ENCODE results near the gene ADSS1.

ADSS1 gene

GRCh38 chr14:104792101-104792884 lies 68.3 kb downstream of the ADSS1 start:
- H3K4me3 ChIP-seq: peak overlapping the region; percentile 9
- no peak for DNase-seq (ENCODE audit: low spot score)
- peak overlapping the region in 1 of 2 donors; percentile 51 for H3K27ac ChIP-seq
- TF ChIP-seq CTCF (IDR thresholded peaks at IDR 0.05): no peak

- no peak for DNase-seq (ENCODE audit: low spot score)
- TF ChIP-seq CTCF (IDR thresholded peaks at IDR 0.05): no peak
- Histone ChIP-seq H3K27ac (peak overlapping the region in 1 of 2 donors; percentile 51), H3K4me3 (peak overlapping the region; percentile 99)
Observed at GRCh38 chr14:104792945-104793702, 69.1 kb downstream of the ADSS1 start.

GRCh38 chr14:104793703-104793959 lies 69.6 kb downstream of the ADSS1 start:
- Histone ChIP-seq H3K27ac (no peak overlapping the region), H3K4me3 (peak overlapping the region; percentile 99)
- DNase-seq (ENCODE audit: low spot score): no peak
- TF ChIP-seq CTCF (IDR thresholded peaks at IDR 0.05): no peak

GRCh38 chr14:104794099-104794498 lies 70.1 kb downstream of the ADSS1 start:
- peak overlapping the region; percentile 99 for H3K4me3 ChIP-seq
- DNase-seq (ENCODE audit: low spot score): no peak
- no peak for TF ChIP-seq CTCF (IDR thresholded peaks at IDR 0.05)
- peak overlapping the region in 1 of 2 donors; percentile 99 for H3K27ac ChIP-seq

GRCh38 chr14:104794631-104794992 lies 70.6 kb downstream of the ADSS1 start:
- no peak for TF ChIP-seq CTCF (IDR thresholded peaks at IDR 0.05)
- no peak for DNase-seq (ENCODE audit: low spot score)
- H3K4me3 ChIP-seq: peak overlapping the region; percentile 99
- H3K27ac ChIP-seq: peak overlapping the region; percentile 62 to 99

- Histone ChIP-seq H3K27ac (peak within 1 kb of the TSS; percentile 67 to 99), H3K4me3 (peak within 1 kb of the TSS; percentile 99)
- no peak for DNase-seq (ENCODE audit: low spot score)
- no peak for TF ChIP-seq CTCF (IDR thresholded peaks at IDR 0.05)
Observed at GRCh38 chr14:104794993-104795780, 71.2 kb downstream of the ADSS1 start, which contains the start of gene AKT1. AKT1 (minus strand) TSS chr14:104795748; CDS start chr14:104792643, 3,105 bp downstream.
